Endometrial microvascular endothelial cells (primary cell): Measurements from ENCODE around the gene CDKAL1. TPM values are rescaled to one million over a fixed set of nuclear protein-coding genes. Genes with fewer than 3 reads are reported as not detected.

ENCODE experiments used
- in situ Hi-C: cut with HindIII; loops from 2 replicates; pipeline ENCODE4 v1.10.0; 2017; ENCODE audit warnings: low sequenced_read_pairs, low pct_unique_long_range_greater_than_20kb; ENCODE audit errors: inconsistent ontology term
- total RNA-seq: library from RNA; depleted of rRNA; stranded (reverse); fragments of >200 nt; gene quantifications from one replicate; pipeline ENCODE4 v1.2.3, GENCODE V29; 2015; ENCODE audit errors: inconsistent ontology term

CDKAL1 gene
- total RNA-seq, 1 donor from 2014 or later: 15.4 TPM

DNA sequence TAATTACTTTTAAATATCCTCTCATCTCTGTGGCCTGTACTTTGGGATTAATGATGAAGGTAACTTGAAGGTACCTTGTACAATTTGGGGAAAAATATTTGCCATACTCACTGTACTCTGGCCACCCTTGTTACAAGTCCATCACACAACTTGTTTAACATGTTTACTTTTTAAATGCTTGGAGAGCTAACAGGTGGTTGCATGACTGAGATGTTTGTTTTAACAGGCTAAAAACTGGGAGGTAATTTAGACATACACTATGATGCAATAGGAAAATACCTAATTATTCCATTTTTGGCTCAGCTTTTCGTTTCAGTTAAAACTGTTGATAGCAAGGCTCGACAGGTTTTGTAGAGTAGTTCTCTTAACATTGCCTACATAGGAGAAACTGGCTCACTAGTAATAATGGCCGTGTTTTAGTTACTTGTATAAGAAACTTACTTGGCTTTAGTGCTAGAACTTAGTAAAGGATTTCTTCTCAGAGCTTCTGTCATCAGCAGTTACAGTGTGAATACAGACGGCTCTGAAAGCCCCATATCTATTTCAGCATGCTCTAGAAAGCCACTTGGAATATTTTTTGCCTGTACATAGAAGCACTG lies 569.5 kb downstream of the CDKAL1 start:
- in situ Hi-C loops: no loop called here

GRCh38 chr6:21104288-21104687 lies 570.0 kb downstream of the CDKAL1 start:
- in situ Hi-C loops: no loop called here

- in situ Hi-C loops: no loop called here
Observed at GRCh38 chr6:21107796-21108195, 573.5 kb downstream of the CDKAL1 start.

DNA sequence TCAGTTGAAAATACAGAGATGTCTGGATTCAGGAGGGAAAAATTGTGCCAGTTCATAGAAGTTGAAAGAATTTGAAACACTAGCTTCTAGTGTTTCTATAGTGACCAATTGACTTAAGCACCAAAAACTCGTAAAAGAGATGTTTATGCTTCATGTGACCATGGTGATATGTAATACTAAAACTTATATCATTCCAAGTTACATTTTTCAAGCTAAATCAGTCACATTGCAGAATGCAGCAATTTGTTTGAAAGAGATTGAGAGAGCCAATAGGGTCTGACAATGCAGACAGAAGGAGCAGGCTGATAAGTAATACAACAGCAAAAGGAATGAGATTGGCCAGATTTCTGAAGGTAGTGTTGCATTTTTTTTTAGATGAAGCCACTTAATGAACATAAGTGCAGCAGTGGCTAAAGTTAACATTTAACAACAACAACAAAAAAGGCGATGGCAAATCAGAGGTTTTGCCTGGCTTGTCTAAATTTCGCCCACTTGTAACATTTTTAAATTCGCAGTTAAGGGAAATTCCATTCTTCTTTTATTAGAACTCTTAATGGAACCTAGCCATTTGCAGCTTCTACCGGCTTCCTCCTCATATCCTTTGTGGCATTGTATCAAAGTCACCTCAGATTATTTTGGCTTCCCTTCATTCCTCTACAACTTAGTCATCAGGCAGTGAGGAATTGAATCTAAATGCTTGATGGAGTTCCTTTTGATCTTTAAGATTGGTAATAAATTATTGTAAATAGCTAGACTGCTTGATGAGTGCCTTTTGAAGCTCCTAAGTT lies 575.3 kb downstream of the CDKAL1 start:
- in situ Hi-C loops: no loop called here

DNA sequence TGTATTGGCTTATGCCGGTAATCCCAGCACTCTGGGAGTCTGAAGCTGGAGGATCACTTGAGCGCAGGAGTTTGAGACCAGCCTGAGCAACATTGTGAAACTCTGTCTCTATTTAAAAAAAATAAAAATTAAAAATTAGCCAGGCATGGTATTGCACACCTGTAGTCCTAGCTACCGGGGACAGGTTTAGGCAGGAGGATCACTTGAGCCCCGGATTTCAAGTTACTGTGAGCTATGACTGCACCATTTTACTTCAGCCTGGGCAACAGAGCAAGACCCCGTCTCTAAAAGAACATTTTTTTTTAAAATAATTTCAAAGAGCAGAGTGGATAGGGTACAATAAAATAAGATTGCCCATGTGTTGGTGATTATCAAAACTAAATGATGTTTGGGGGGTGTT lies 576.4 kb downstream of the CDKAL1 start:
- in situ Hi-C loops: no loop called here

GRCh38 chr6:21111093-21111725 lies 577.0 kb downstream of the CDKAL1 start:
- in situ Hi-C loops: no loop called here

DNA sequence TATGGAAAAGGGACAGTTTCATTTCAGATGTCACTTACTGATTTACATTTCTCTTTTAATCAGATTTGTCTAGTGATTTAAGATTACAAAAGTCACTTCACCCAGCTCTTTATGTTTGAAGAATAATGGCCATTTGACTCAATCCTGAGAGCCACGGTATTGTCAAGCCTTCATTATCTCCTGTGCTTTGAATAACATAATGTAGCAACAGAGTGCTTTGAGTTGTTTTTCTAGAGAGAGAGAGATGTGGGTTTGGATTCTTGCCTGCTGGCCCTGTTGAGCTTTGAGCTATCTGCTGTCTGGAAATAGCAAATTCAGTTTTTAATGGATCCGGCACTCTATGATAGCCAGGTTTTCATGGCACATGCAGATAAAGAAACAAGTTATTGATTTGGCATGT lies 580.9 kb downstream of the CDKAL1 start:
- in situ Hi-C loops: no loop called here

GRCh38 chr6:21116736-21117135 lies 582.5 kb downstream of the CDKAL1 start:
- in situ Hi-C loops: no loop called here

- in situ Hi-C loops: no loop called here
Observed at GRCh38 chr6:21118216-21118780, 584.0 kb downstream of the CDKAL1 start.

GRCh38 chr6:21121636-21122136 lies 587.4 kb downstream of the CDKAL1 start:
- in situ Hi-C loops: no loop called here

GRCh38 chr6:21123507-21124436 lies 589.5 kb downstream of the CDKAL1 start:
- in situ Hi-C loops: no loop called here

DNA sequence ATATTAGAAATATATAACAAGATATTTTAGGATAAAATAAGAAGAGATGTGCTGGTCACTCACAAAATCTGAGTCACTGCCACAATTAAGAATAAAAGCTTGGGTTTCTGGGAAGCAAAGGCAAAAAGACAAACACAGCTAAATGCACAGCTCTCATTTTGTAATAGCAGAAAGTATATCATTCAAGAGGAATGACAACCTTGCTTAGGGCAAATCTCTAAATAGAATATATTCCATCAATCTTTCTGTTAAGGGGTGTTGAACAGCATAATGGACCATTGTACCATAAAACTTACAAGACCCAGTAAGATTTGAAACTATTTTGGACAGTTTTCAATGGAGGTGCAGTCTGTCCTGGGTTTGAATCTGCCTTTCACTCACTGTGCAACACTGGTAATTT lies 594.3 kb downstream of the CDKAL1 start:
- in situ Hi-C loops: no loop called here

DNA sequence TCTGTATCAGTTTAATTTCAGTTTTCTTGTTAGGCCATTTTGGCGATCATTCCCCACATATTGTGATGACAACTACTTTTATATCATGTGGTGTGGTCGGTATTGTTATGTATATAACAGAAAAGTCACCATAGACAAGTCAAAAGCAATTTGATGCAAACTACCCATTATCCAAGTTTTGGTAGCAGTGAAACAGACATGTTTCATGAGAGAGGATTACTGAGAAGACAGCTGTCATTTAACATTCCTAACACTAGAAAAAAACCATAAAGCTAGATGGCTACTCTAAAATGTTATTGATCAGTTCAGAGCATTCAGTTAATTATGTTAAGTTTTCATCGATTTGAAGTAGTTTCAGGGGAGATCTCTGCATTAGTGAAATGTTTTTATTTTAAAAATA lies 597.1 kb downstream of the CDKAL1 start:
- in situ Hi-C loops: no loop called here

DNA sequence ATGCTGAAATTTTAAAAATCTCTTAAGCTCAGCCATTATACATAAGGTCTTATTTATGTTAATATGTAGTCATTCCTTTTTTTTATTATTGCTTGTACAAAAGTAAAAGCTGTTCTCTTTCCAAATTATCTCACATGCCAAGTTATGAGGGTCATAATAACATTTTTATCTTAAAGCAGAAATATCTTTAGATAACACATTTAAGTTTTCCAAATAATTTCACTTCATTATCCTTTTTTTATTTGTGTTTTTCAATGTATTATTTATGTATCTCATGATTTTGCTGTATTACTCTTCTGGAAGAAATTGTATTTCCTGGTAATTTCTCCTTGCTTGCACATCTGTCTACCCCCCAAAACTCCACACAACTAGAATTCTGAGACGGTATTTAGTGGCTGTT lies 598.2 kb downstream of the CDKAL1 start:
- in situ Hi-C loops: no loop called here

- in situ Hi-C loops: no loop called here
Observed at GRCh38 chr6:21132856-21133838, 598.9 kb downstream of the CDKAL1 start.

GRCh38 chr6:21133901-21134300 lies 599.6 kb downstream of the CDKAL1 start:
- in situ Hi-C loops: no loop called here

GRCh38 chr6:21134356-21134755 lies 600.1 kb downstream of the CDKAL1 start:
- in situ Hi-C loops: no loop called here
